ENCODE data around the gene RAD51B.
A peak's percentile ranks its signal among the peaks of the same experiment; 100 is the strongest.

RAD51B gene

GRCh38 chr14:68510201-68511128 is 690.9 kb downstream of the RAD51B start:
- DNase-seq (ENCODE audit: low spot score), result no peak
- TF ChIP-seq CTCF (IDR thresholded peaks at IDR 0.05; ENCODE audit: extremely low read depth, missing control alignments), result no peak

GRCh38 chr14:68511129-68512047 is 691.8 kb downstream of the RAD51B start:
- no peak for TF ChIP-seq CTCF (IDR thresholded peaks at IDR 0.05; ENCODE audit: extremely low read depth, missing control alignments)
- DNase-seq (ENCODE audit: low spot score), result no peak

- no peak for DNase-seq (ENCODE audit: low spot score)
These were observed 692.5 kb downstream of the RAD51B start for GRCh38 chr14:68512088-68512487.

GRCh38 chr14:68513137-68513536 is 693.6 kb downstream of the RAD51B start:
- DNase-seq (ENCODE audit: low spot score), result no peak
- TF ChIP-seq CTCF (IDR thresholded peaks at IDR 0.05; ENCODE audit: extremely low read depth, missing control alignments), result no peak

More at GRCh38 chr14:68512088-68512487, 692.5 kb downstream of the RAD51B start:
- TF ChIP-seq CTCF (IDR thresholded peaks at IDR 0.05; ENCODE audit: extremely low read depth, missing control alignments), result no peak

- DNase-seq (ENCODE audit: low spot score), result peak; percentile 60
- no peak for TF ChIP-seq CTCF (IDR thresholded peaks at IDR 0.05; ENCODE audit: extremely low read depth, missing control alignments)
These were observed 694.4 kb downstream of the RAD51B start for GRCh38 chr14:68513838-68514607.

- DNase-seq (ENCODE audit: low spot score), result no peak
These were observed 695.1 kb downstream of the RAD51B start for GRCh38 chr14:68514608-68515194.

More at GRCh38 chr14:68514608-68515194, 695.1 kb downstream of the RAD51B start:
- no peak for TF ChIP-seq CTCF (IDR thresholded peaks at IDR 0.05; ENCODE audit: extremely low read depth, missing control alignments)

All from GM20000 (cell line).